K562 (cell line): ENCODE data around the gene RPS8. TPM values are rescaled to one million over a fixed set of nuclear protein-coding genes. Genes with fewer than 3 reads are reported as not detected.
A peak's percentile ranks its signal among the peaks of the same experiment; 100 is the strongest.

ENCODE experiments used
- AFF4 ChIP-seq: sonication (generic); formaldehyde crosslinking; IDR thresholded peaks from 2 replicates; pipeline ENCODE4 v1.8.0; 2023; ENCODE audit warnings: mild to moderate bottlenecking, missing genetic modification reagents
- ARID2 ChIP-seq: fragments of 450-650 bp; IDR thresholded peaks from 2 replicates; pipeline ENCODE4 v1.6.1; 2017; ENCODE audit warnings: antibody characterized with exemption, mild to moderate bottlenecking
- CHD1 ChIP-seq: fragments of 200-600 bp; sonication (generic); IDR thresholded peaks from one replicate; pipeline ENCODE4 v1.6.1; 2012; ENCODE audit warnings: mild to moderate bottlenecking, moderate library complexity, low read length, inconsistent platforms
- CHD4 ChIP-seq: fragments of 200-600 bp; sonication (generic); IDR thresholded peaks from 3 replicates; pipeline ENCODE4 v1.6.1; 2012; ENCODE audit warnings: low read depth, mild to moderate bottlenecking, mixed read lengths, low read length, inconsistent platforms; ENCODE audit not compliant: insufficient read depth, insufficient replicate concordance, poor library complexity, severe bottlenecking
- DDX20 ChIP-seq: fragments of 450-650 bp; IDR thresholded peaks from 2 replicates; pipeline ENCODE4 v1.6.1; 2016; ENCODE audit warnings: missing genetic modification characterization, low read depth, mild to moderate bottlenecking, missing compliant biosample characterization, moderate library complexity
- ERF ChIP-seq: fragments of 450-650 bp; formaldehyde crosslinking; IDR thresholded peaks from 2 replicates; pipeline ENCODE4 v1.4.0; 2020; ENCODE audit warnings: mild to moderate bottlenecking, mixed read lengths
- FOS ChIP-seq: IDR thresholded peaks from 3 replicates; pipeline ENCODE4 v1.6.1; 2011; ENCODE audit not compliant: insufficient read length; ENCODE audit errors: extremely low read depth
- GATA2 ChIP-seq: sonication (generic); formaldehyde crosslinking; IDR thresholded peaks from 2 replicates; pipeline ENCODE4 v1.4.0; 2020; ENCODE audit warnings: mild to moderate bottlenecking, missing genetic modification reagents
- HNRNPL ChIP-seq: fragments of 200-400 bp; formaldehyde crosslinking; IDR thresholded peaks from 2 replicates; pipeline ENCODE4 v1.6.1; 2017; ENCODE audit warnings: low read depth, mild to moderate bottlenecking, low read length
- KLF16 ChIP-seq: IDR thresholded peaks from 2 replicates; pipeline ENCODE4 v1.6.1; 2016; ENCODE audit warnings: antibody characterized with exemption
- LARP7 ChIP-seq: fragments of 450-650 bp; IDR thresholded peaks from 2 replicates; pipeline ENCODE4 v1.6.1; 2016
- MBD1 ChIP-seq: fragments of 250-450 bp; sonication (Bioruptor Pico); IDR thresholded peaks from 2 replicates; pipeline ENCODE4 v1.8.0; 2022; ENCODE audit warnings: inconsistent platforms
- MCM3 ChIP-seq: fragments of 450-650 bp; IDR thresholded peaks from 2 replicates; pipeline ENCODE4 v1.6.1; 2016
- MTA1 ChIP-seq: fragments of 450-650 bp; IDR thresholded peaks from 2 replicates; pipeline ENCODE4 v1.6.1; 2017; ENCODE audit warnings: borderline replicate concordance
- NCOA6 ChIP-seq: fragments of 450-650 bp; IDR thresholded peaks from 2 replicates; pipeline ENCODE4 v1.6.1; 2017; ENCODE audit warnings: mild to moderate bottlenecking
- PHB2 ChIP-seq: fragments of 450-650 bp; IDR thresholded peaks from 2 replicates; pipeline ENCODE4 v1.6.1; 2017; ENCODE audit warnings: low read depth
- SIN3B ChIP-seq: fragments of 450-650 bp; IDR thresholded peaks from 2 replicates; pipeline ENCODE4 v1.6.1; 2017; ENCODE audit warnings: low read depth, mild to moderate bottlenecking, moderate library complexity
- SMARCA5 ChIP-seq: fragments of 450-650 bp; IDR thresholded peaks from 2 replicates; pipeline ENCODE4 v1.6.1; 2016
- SRSF9 ChIP-seq: fragments of 200-400 bp; formaldehyde crosslinking; IDR thresholded peaks from 2 replicates; pipeline ENCODE4 v1.6.1; 2017; ENCODE audit warnings: low read depth, low read length, borderline replicate concordance
- XRCC4 ChIP-seq: IDR thresholded peaks from one replicate; pipeline ENCODE4 v1.6.1; 2011; ENCODE audit not compliant: insufficient read depth, insufficient read length; ENCODE audit errors: extremely low read depth
- XRCC5 ChIP-seq: fragments of 200-400 bp; formaldehyde crosslinking; IDR thresholded peaks from 2 replicates; pipeline ENCODE4 v1.6.1; 2017; ENCODE audit warnings: low read depth, mild to moderate bottlenecking, low read length
- ZNF253 ChIP-seq: fragments of 250-450 bp; sonication (Bioruptor Pico); conservative IDR thresholded peaks from 2 replicates; pipeline ENCODE4 v1.6.1; 2021; ENCODE audit warnings: mild to moderate bottlenecking
- ZNF274 ChIP-seq: IDR thresholded peaks from 2 replicates; pipeline ENCODE4 v1.6.1; 2011; ENCODE audit warnings: low read depth, mild to moderate bottlenecking, low read length, moderate library complexity, borderline replicate concordance
- ZNF41 ChIP-seq: fragments of 250-450 bp; sonication (Bioruptor Pico); conservative IDR thresholded peaks from 2 replicates; pipeline ENCODE4 v1.4.0; 2020; ENCODE audit warnings: mild to moderate bottlenecking
- ZNF436 ChIP-seq: fragments of 250-450, 450-650 bp; sonication (Bioruptor Pico); formaldehyde crosslinking; IDR thresholded peaks from 2 replicates; pipeline ENCODE4 v1.7.0; 2020; ENCODE audit warnings: mild to moderate bottlenecking
- polyA plus RNA-seq, 8 experiments: library from polyadenylated mRNA; depleted of rRNA in 4 of 8; stranded (reverse) in 5 of 8; unstranded in 3 of 8; fragments of >200 nt; fragmentation: Nextera tagmentation in 2 of 8; fragmentation: Illumina TruSeq in 1 of 8; extraction: Ambion mirVana in 2 of 8; extraction: Trizol in 1 of 8; gene quantifications; 2 replicates each; pipeline versions ENCODE4 v1.2.1 to v1.2.3, GENCODE V29; 2011 to 2014; ENCODE audit warnings: inconsistent platforms in 1 of 8, missing spikeins in 1 of 8
- total RNA-seq, 7 experiments: library from RNA; depleted of rRNA in 6 of 7; stranded (reverse); fragments of >200 nt in 6 of 7; fragmentation: Illumina TruSeq in 2 of 7; extraction: Trizol in 2 of 7; gene quantifications; 2 replicates each; pipeline versions ENCODE4 v1.2.1 to v1.2.3, GENCODE V29; 2011 to 2021; ENCODE audit warnings: low replicate concordance in 1 of 7

Gene RPS8
- total and polyA plus RNA-seq, 9 of the 15 experiments (the other 6 are each of a cell fraction or from before 2014, with no cell fraction given): 2,431 to 4,168 (median 3,109) TPM

GRCh38 chr1:44799770-44800584 lies 24.6 kb downstream of the RPS8 start, which contains the start of gene PLK3 (continued):
- TF ChIP-seq AFF4 (CRISPR knock-in tag): no peak
- TF ChIP-seq PHB2: no peak
- TF ChIP-seq FOS: no peak
- TF ChIP-seq ZNF253: no peak
- TF ChIP-seq XRCC4: no peak
- no peak for TF ChIP-seq DDX20 (tag)
- no peak for TF ChIP-seq SRSF9
- TF ChIP-seq NCOA6: no peak
- TF ChIP-seq ZNF274: no peak; the same call in 1 of the 2 replicates
- no peak for TF ChIP-seq CHD1
- TF ChIP-seq XRCC5: peak; percentile 95
- TF ChIP-seq KLF16: peak; percentile 70
- no peak for TF ChIP-seq GATA2 (CRISPR knock-in tag)
- peak; percentile 73; the same call in 1 of the 2 replicates for TF ChIP-seq MTA1
- TF ChIP-seq ZNF436 (CRISPR knock-in tag): no peak
- TF ChIP-seq SMARCA5: no peak
- 0 out of 2 replicates have a peak, but pooled peaks have one; percentile 46 for TF ChIP-seq ZNF41 (CRISPR knock-in tag)
- TF ChIP-seq CHD4: no peak
- TF ChIP-seq ERF (CRISPR knock-in tag): peak; percentile 87
- no peak; the same call in 1 of the 2 replicates for TF ChIP-seq LARP7
- peak; percentile 97 for TF ChIP-seq HNRNPL
- no peak for TF ChIP-seq MBD1 (CRISPR knock-in tag)
- peak; percentile 51 for TF ChIP-seq SIN3B
- no peak for TF ChIP-seq ARID2
- TF ChIP-seq MCM3: no peak
